K562 (cell line): Measurements from ENCODE around the gene HPDL. TPM values are rescaled to one million over a fixed set of nuclear protein-coding genes. Genes with fewer than 3 reads are reported as not detected.

Source experiments
- ASH1L ChIP-seq: fragments of 450-650 bp; IDR thresholded peaks from 2 replicates; pipeline ENCODE4 v1.6.1; 2018; ENCODE audit warnings: borderline replicate concordance, mild to moderate bottlenecking, low read depth; ENCODE audit not compliant: partially characterized antibody
- CBFA2T2 ChIP-seq: fragments of 450-650 bp; conservative IDR thresholded peaks from 2 replicates; pipeline ENCODE4 v1.6.1; 2017; ENCODE audit warnings: mild to moderate bottlenecking
- CBFA2T3 ChIP-seq: fragments of 450-650 bp; IDR thresholded peaks from 2 replicates; pipeline ENCODE4 v1.6.1; 2017
- FOSL1 ChIP-seq: fragments of 200-800 bp; sonication (Bioruptor generic); conservative IDR thresholded peaks from 2 replicates; pipeline ENCODE4 v1.6.1; 2016; ENCODE audit warnings: missing genetic modification characterization, missing compliant biosample characterization
- GABPA ChIP-seq: fragments of 200-800 bp; sonication (Bioruptor generic); conservative IDR thresholded peaks from 2 replicates; pipeline ENCODE4 v1.6.1; 2016; ENCODE audit warnings: low read depth, missing genetic modification characterization, missing compliant biosample characterization
- HMBOX1 ChIP-seq: sonication (generic); IDR thresholded peaks from 2 replicates; pipeline ENCODE4 v1.6.1; 2016
- ILF3 ChIP-seq: fragments of 450-650 bp; IDR thresholded peaks from 2 replicates; pipeline ENCODE4 v1.6.1; 2018; ENCODE audit warnings: antibody characterized with exemption, mild to moderate bottlenecking, moderate library complexity, borderline replicate concordance
- KHSRP ChIP-seq: fragments of 450-650 bp; IDR thresholded peaks from 2 replicates; pipeline ENCODE4 v1.6.1; 2017
- MTA2 ChIP-seq: fragments of 450-650 bp; IDR thresholded peaks from 2 replicates; pipeline ENCODE4 v1.6.1; 2016; ENCODE audit warnings: low read depth
- NCOA4 ChIP-seq: fragments of 450-650 bp; IDR thresholded peaks from 2 replicates; pipeline ENCODE4 v1.6.1; 2018; ENCODE audit warnings: mild to moderate bottlenecking; ENCODE audit not compliant: partially characterized antibody
- NR1H2 ChIP-seq: sonication (generic); formaldehyde crosslinking; IDR thresholded peaks from 2 replicates; pipeline ENCODE4 v1.4.0; 2020; ENCODE audit warnings: mild to moderate bottlenecking, missing genetic modification reagents
- POLR3G ChIP-seq: IDR thresholded peaks from 2 replicates; pipeline ENCODE4 v1.6.1; 2011; ENCODE audit not compliant: insufficient read length, insufficient replicate concordance; ENCODE audit errors: extremely low read depth
- PPARD ChIP-seq: fragments of 250-450 bp; sonication (Bioruptor Pico); IDR thresholded peaks from 2 replicates; pipeline ENCODE4 v1.8.0; 2022; ENCODE audit warnings: inconsistent platforms, mild to moderate bottlenecking, moderate library complexity
- PTTG1 ChIP-seq: fragments of 450-650 bp; IDR thresholded peaks from 2 replicates; pipeline ENCODE4 v1.6.1; 2016; ENCODE audit warnings: low read depth, mild to moderate bottlenecking, missing genetic modification characterization, missing compliant biosample characterization
- PURB ChIP-seq: sonication (generic); formaldehyde crosslinking; IDR thresholded peaks from 2 replicates; pipeline ENCODE4 v1.9.0; 2021; ENCODE audit warnings: low read depth, mild to moderate bottlenecking, missing genetic modification reagents
- RB1 ChIP-seq: fragments of 450-650 bp; IDR thresholded peaks from 2 replicates; pipeline ENCODE4 v1.6.1; 2017; ENCODE audit warnings: low read depth, mild to moderate bottlenecking
- RFX5 ChIP-seq: IDR thresholded peaks from 2 replicates; pipeline ENCODE4 v1.6.1; 2011; ENCODE audit warnings: low read depth, mild to moderate bottlenecking, improper control_type of control experiment, low read length
- RNF2 ChIP-seq: sonication (generic); IDR thresholded peaks from 2 replicates; pipeline ENCODE4 v1.6.1; 2016
- SAFB ChIP-seq: fragments of 200-400 bp; formaldehyde crosslinking; IDR thresholded peaks from 2 replicates; pipeline ENCODE4 v1.6.1; 2017; ENCODE audit warnings: low read depth, low read length, borderline replicate concordance
- SIRT6 ChIP-seq: IDR thresholded peaks from one replicate; pipeline ENCODE4 v1.6.1; 2012; ENCODE audit warnings: low read depth, mild to moderate bottlenecking, control low read depth, inconsistent platforms, low read length, moderate library complexity
- SMARCA5 ChIP-seq: fragments of 450-650 bp; IDR thresholded peaks from 2 replicates; pipeline ENCODE4 v1.6.1; 2016
- SRSF7 ChIP-seq: fragments of 200-400 bp; formaldehyde crosslinking; optimal IDR thresholded peaks from 2 replicates; pipeline ENCODE3; 2017; ENCODE audit warnings: mild to moderate bottlenecking, low read depth, low read length
- SUPT5H ChIP-seq: fragments of 450-650 bp; IDR thresholded peaks from 2 replicates; pipeline ENCODE4 v1.6.1; 2016
- TAL1 ChIP-seq: fragments of 450-650 bp; IDR thresholded peaks from 2 replicates; pipeline ENCODE4 v1.6.1; 2016; ENCODE audit warnings: mild to moderate bottlenecking
- TCFL5 ChIP-seq: fragments of 250-450 bp; sonication (Bioruptor Pico); conservative IDR thresholded peaks from 2 replicates; pipeline ENCODE4 v1.6.1; 2021; ENCODE audit warnings: mild to moderate bottlenecking, moderate library complexity, matching md5 sums
- TGIF2 ChIP-seq: sonication (generic); formaldehyde crosslinking; IDR thresholded peaks from 2 replicates; pipeline ENCODE4 v1.8.1; 2022; ENCODE audit warnings: mild to moderate bottlenecking, missing genetic modification reagents, moderate library complexity
- TRIM28 ChIP-seq: fragments of 450-650 bp; IDR thresholded peaks from 2 replicates; pipeline ENCODE4 v1.6.1; 2017
- ZKSCAN8 ChIP-seq: fragments of 200-800 bp; sonication (Bioruptor generic); IDR thresholded peaks from 2 replicates; pipeline ENCODE4 v1.6.1; 2016; ENCODE audit warnings: missing genetic modification characterization, missing compliant biosample characterization
- ZNF165 ChIP-seq: fragments of 250-450 bp; sonication (Bioruptor Pico); IDR thresholded peaks from 2 replicates; pipeline ENCODE4 v1.4.0; 2020; ENCODE audit warnings: borderline replicate concordance
- ZNF347 ChIP-seq: fragments of 450-650 bp; formaldehyde crosslinking; IDR thresholded peaks from 2 replicates; pipeline ENCODE4 v1.4.0; 2020; ENCODE audit warnings: low read depth, mild to moderate bottlenecking, moderate library complexity
- ZNF354B ChIP-seq: fragments of 250-450 bp; sonication (Bioruptor Pico); IDR thresholded peaks from 2 replicates; pipeline ENCODE4 v1.4.0; 2020
- ZNF586 ChIP-seq: fragments of 450-650 bp; formaldehyde crosslinking; conservative IDR thresholded peaks from 2 replicates; pipeline ENCODE4 v1.4.0; 2020; ENCODE audit warnings: mild to moderate bottlenecking, moderate library complexity
- ZSCAN32 ChIP-seq: fragments of 450-650 bp; formaldehyde crosslinking; IDR thresholded peaks from 2 replicates; pipeline ENCODE4 v1.4.0; 2020; ENCODE audit warnings: mild to moderate bottlenecking, moderate library complexity
- polyA plus RNA-seq, 8 experiments: library from polyadenylated mRNA; depleted of rRNA in 4 of 8; stranded (reverse) in 5 of 8; unstranded in 3 of 8; fragments of >200 nt; fragmentation: Nextera tagmentation in 2 of 8; fragmentation: Illumina TruSeq in 1 of 8; extraction: Ambion mirVana in 2 of 8; extraction: Trizol in 1 of 8; gene quantifications; 2 replicates each; pipeline versions ENCODE4 v1.2.1 to v1.2.3, GENCODE V29; 2011 to 2014; ENCODE audit warnings: inconsistent platforms in 1 of 8, missing spikeins in 1 of 8
- total RNA-seq, 7 experiments: library from RNA; depleted of rRNA in 6 of 7; stranded (reverse); fragments of >200 nt in 6 of 7; fragmentation: Illumina TruSeq in 2 of 7; extraction: Trizol in 2 of 7; gene quantifications; 2 replicates each; pipeline versions ENCODE4 v1.2.1 to v1.2.3, GENCODE V29; 2011 to 2021; ENCODE audit warnings: low replicate concordance in 1 of 7

Gene HPDL
- total and polyA plus RNA-seq, 9 of the 15 experiments (the other 6 are each of a cell fraction or from before 2014, with no cell fraction given), result not detected

- TF ChIP-seq HMBOX1, result no peak
- TF ChIP-seq PPARD (CRISPR knock-in tag), result no peak
- TF ChIP-seq NCOA4, result no peak
- peak; percentile 95 for TF ChIP-seq GABPA (tag)
- TF ChIP-seq PURB (CRISPR knock-in tag), result no peak
- TF ChIP-seq ZKSCAN8 (CRISPR knock-in tag), result no peak
- no peak for TF ChIP-seq FOSL1 (tag)
- TF ChIP-seq SRSF7, result no peak
- no peak for TF ChIP-seq TCFL5
- no peak for TF ChIP-seq KHSRP
- TF ChIP-seq TRIM28, result peak; percentile 65; the same call in 1 of the 2 replicates
- no peak for TF ChIP-seq CBFA2T2
- TF ChIP-seq RFX5, result no peak
- no peak for TF ChIP-seq TAL1
- no peak for TF ChIP-seq CBFA2T3
- no peak for TF ChIP-seq ZSCAN32 (CRISPR knock-in tag)
- peak; percentile 48; the same call in 1 of the 2 replicates for TF ChIP-seq ILF3
- TF ChIP-seq SMARCA5, result peak; percentile 84
- no peak for TF ChIP-seq NR1H2 (CRISPR knock-in tag)
- 0 out of 2 replicates have a peak, but pooled peaks have one; percentile 50 for TF ChIP-seq ZNF165 (CRISPR knock-in tag)
- TF ChIP-seq SIRT6, result no peak
- TF ChIP-seq ZNF347 (CRISPR knock-in tag), result no peak
- TF ChIP-seq ZNF586 (CRISPR knock-in tag), result no peak; the same call in 1 of the 2 replicates
- no peak for TF ChIP-seq ZNF354B (CRISPR knock-in tag)
- no peak for TF ChIP-seq POLR3G
- no peak; the same call in 1 of the 2 replicates for TF ChIP-seq RNF2
- peak; percentile 93 for TF ChIP-seq RB1
- TF ChIP-seq SUPT5H, result peak; percentile 92
- 0 out of 2 replicates have a peak, but pooled peaks have one; percentile 26 for TF ChIP-seq MTA2
- no peak for TF ChIP-seq SAFB
- TF ChIP-seq TGIF2 (CRISPR knock-in tag), result no peak
- no peak for TF ChIP-seq PTTG1 (tag)
- TF ChIP-seq ASH1L, result no peak
These were observed 23.0 kb upstream of the HPDL start (continued) for GRCh38 chr1:45303520-45304310.
